Stimulated activated memory B cell treated with anti-CD40 and anti-IgM and Interleukin-4, amounts not matched to agents 10 μg/mL and 1 μg/mL and 100 μg/mL, for 72 hours (primary cell): ENCODE data around the gene DLGAP3.
A peak's percentile ranks its signal among the peaks of the same experiment; 100 is the strongest.
"Not testable (repeated sequence)": the region's sequence is repeated elsewhere in the genome, so short reads cannot be mapped to it uniquely, and the experiment has no call there.

ENCODE experiments used
- ATAC-seq: fragments of 150-1000 bp; cut with Tn5 transposase; 2 replicates; pipeline ENCODE4 v1.10.0; 2021
- H3K27ac Mint-ChIP-seq: one replicate; pipeline ENCODE4 v1.8.0; 2022; ENCODE audit warnings: mild to moderate bottlenecking, mixed read lengths
- H3K27me3 Mint-ChIP-seq: one replicate; pipeline ENCODE4 v1.8.0; 2022; ENCODE audit warnings: mixed read lengths
- H3K36me3 Mint-ChIP-seq: one replicate; pipeline ENCODE4 v1.8.0; 2022; ENCODE audit warnings: mixed read lengths
- H3K4me1 Mint-ChIP-seq: one replicate; pipeline ENCODE4 v1.8.0; 2022; ENCODE audit warnings: mixed read lengths
- H3K4me3 Mint-ChIP-seq: one replicate; pipeline ENCODE4 v1.8.0; 2022; ENCODE audit warnings: mild to moderate bottlenecking, moderate library complexity, mixed read lengths
- H3K9me3 Mint-ChIP-seq: one replicate; pipeline ENCODE4 v1.8.0; 2022; ENCODE audit warnings: mixed read lengths

The DLGAP3 gene

GRCh38 chr1:34929497-34929852 is at the start of gene DLGAP3:
TSS of gene DLGAP3 (minus strand) at chr1:34929650. CDS start at chr1:34905383, 24,267 bp downstream.
- Mint-ChIP-seq H3K27ac (peak within 1 kb of the TSS; percentile 14), H3K27me3 (peaks cover 30% of the 10 kb centered on the region), H3K36me3 (no peaks in the 10 kb centered on the region), H3K4me3 (peak within 1 kb of the TSS; percentile 76), H3K9me3 (no peaks in the 10 kb centered on the region), H3K4me1 (peaks cover 23% of the 10 kb centered on the region)
- ATAC-seq: peak; percentile 32

- H3K27me3 Mint-ChIP-seq: no peaks in the 10 kb centered on the region
- ATAC-seq: no peak
- no peak overlapping the region for H3K4me3 Mint-ChIP-seq
- H3K4me1 Mint-ChIP-seq: peaks cover 40% of the 10 kb centered on the region
- H3K27ac Mint-ChIP-seq: no peak overlapping the region
- H3K9me3 Mint-ChIP-seq: peaks cover 2% of the 10 kb centered on the region
- peaks cover 33% of the 10 kb centered on the region for H3K36me3 Mint-ChIP-seq
Observed at GRCh38 chr1:34978921-34979320, 49.5 kb upstream of the DLGAP3 start.

GRCh38 chr1:34977858-34978257 is 48.4 kb upstream of the DLGAP3 start:
- H3K4me1 Mint-ChIP-seq: peaks cover 29% of the 10 kb centered on the region
- peaks cover 2% of the 10 kb centered on the region for H3K9me3 Mint-ChIP-seq
- no peak for ATAC-seq
- peaks cover 33% of the 10 kb centered on the region for H3K36me3 Mint-ChIP-seq
- no peaks in the 10 kb centered on the region for H3K27me3 Mint-ChIP-seq
- no peak overlapping the region for H3K27ac Mint-ChIP-seq
- H3K4me3 Mint-ChIP-seq: no peak overlapping the region

GRCh38 chr1:34977210-34977471 is 47.7 kb upstream of the DLGAP3 start:
- ATAC-seq: no peak

GRCh38 chr1:34976384-34977209 is 47.1 kb upstream of the DLGAP3 start:
- peaks cover 24% of the 10 kb centered on the region for H3K4me1 Mint-ChIP-seq
- no peak overlapping the region for H3K27ac Mint-ChIP-seq
- peak; percentile 8 for ATAC-seq
- H3K9me3 Mint-ChIP-seq: peaks cover 2% of the 10 kb centered on the region
- H3K4me3 Mint-ChIP-seq: no peak overlapping the region
- H3K36me3 Mint-ChIP-seq: peaks cover 33% of the 10 kb centered on the region
- H3K27me3 Mint-ChIP-seq: no peaks in the 10 kb centered on the region

More at GRCh38 chr1:34977210-34977471, 47.7 kb upstream of the DLGAP3 start:
- Mint-ChIP-seq H3K27me3 (no peaks in the 10 kb centered on the region), H3K4me1 (peaks cover 25% of the 10 kb centered on the region), H3K4me3 (no peak overlapping the region), H3K36me3 (peaks cover 33% of the 10 kb centered on the region), H3K27ac (no peak overlapping the region), H3K9me3 (peaks cover 2% of the 10 kb centered on the region)

- peaks cover 2% of the 10 kb centered on the region for H3K9me3 Mint-ChIP-seq
- no peaks in the 10 kb centered on the region for H3K27me3 Mint-ChIP-seq
- H3K4me3 Mint-ChIP-seq: no peak overlapping the region
- H3K36me3 Mint-ChIP-seq: peaks cover 27% of the 10 kb centered on the region
- H3K4me1 Mint-ChIP-seq: peaks cover 18% of the 10 kb centered on the region
- no peak for ATAC-seq
- H3K27ac Mint-ChIP-seq: no peak overlapping the region
Observed at GRCh38 chr1:34975771-34976170, 46.3 kb upstream of the DLGAP3 start.

- Mint-ChIP-seq H3K36me3 (peaks cover 25% of the 10 kb centered on the region), H3K9me3 (peaks cover 2% of the 10 kb centered on the region), H3K4me1 (peaks cover 14% of the 10 kb centered on the region), H3K4me3 (no peak overlapping the region), H3K27me3 (no peaks in the 10 kb centered on the region), H3K27ac (no peak overlapping the region)
- no peak for ATAC-seq
Observed at GRCh38 chr1:34975338-34975737, 45.9 kb upstream of the DLGAP3 start.

- H3K4me1 Mint-ChIP-seq: peaks cover 13% of the 10 kb centered on the region
- no peak overlapping the region for H3K4me3 Mint-ChIP-seq
- peaks cover 25% of the 10 kb centered on the region for H3K36me3 Mint-ChIP-seq
- no peak for ATAC-seq
- H3K27me3 Mint-ChIP-seq: no peaks in the 10 kb centered on the region
- H3K27ac Mint-ChIP-seq: no peak overlapping the region
- peaks cover 2% of the 10 kb centered on the region for H3K9me3 Mint-ChIP-seq
Observed at GRCh38 chr1:34974626-34975025, 45.2 kb upstream of the DLGAP3 start.

GRCh38 chr1:34973326-34973725 is 43.9 kb upstream of the DLGAP3 start:
- no peak overlapping the region for H3K27ac Mint-ChIP-seq
- no peak overlapping the region for H3K4me3 Mint-ChIP-seq
- peaks cover 2% of the 10 kb centered on the region for H3K9me3 Mint-ChIP-seq
- H3K36me3 Mint-ChIP-seq: peaks cover 25% of the 10 kb centered on the region
- peaks cover 7% of the 10 kb centered on the region for H3K4me1 Mint-ChIP-seq
- H3K27me3 Mint-ChIP-seq: no peaks in the 10 kb centered on the region
- ATAC-seq: no peak

GRCh38 chr1:34970829-34971228 is 41.4 kb upstream of the DLGAP3 start:
- H3K27ac Mint-ChIP-seq: no peak overlapping the region
- H3K27me3 Mint-ChIP-seq: no peaks in the 10 kb centered on the region
- H3K4me3 Mint-ChIP-seq: no peak overlapping the region
- H3K9me3 Mint-ChIP-seq: peaks cover 2% of the 10 kb centered on the region
- no peak for ATAC-seq
- peaks cover 5% of the 10 kb centered on the region for H3K4me1 Mint-ChIP-seq
- H3K36me3 Mint-ChIP-seq: peaks cover 9% of the 10 kb centered on the region

- no peak for ATAC-seq
- Mint-ChIP-seq H3K27ac (no peak overlapping the region), H3K36me3 (peaks cover 3% of the 10 kb centered on the region), H3K4me1 (peaks cover 5% of the 10 kb centered on the region), H3K9me3 (no peaks in the 10 kb centered on the region), H3K4me3 (no peak overlapping the region), H3K27me3 (no peaks in the 10 kb centered on the region)
Observed at GRCh38 chr1:34970220-34970735, 40.8 kb upstream of the DLGAP3 start.

GRCh38 chr1:34968297-34968696 is 38.8 kb upstream of the DLGAP3 start:
- H3K9me3 Mint-ChIP-seq, H3K27ac Mint-ChIP-seq, ATAC-seq, H3K36me3 Mint-ChIP-seq, H3K4me1 Mint-ChIP-seq, H3K4me3 Mint-ChIP-seq, H3K27me3 Mint-ChIP-seq: not testable (repeated sequence)

GRCh38 chr1:34967672-34968071 is 38.2 kb upstream of the DLGAP3 start:
- not testable (repeated sequence) for H3K27ac Mint-ChIP-seq, H3K4me1 Mint-ChIP-seq, H3K27me3 Mint-ChIP-seq, H3K4me3 Mint-ChIP-seq, H3K36me3 Mint-ChIP-seq, ATAC-seq, H3K9me3 Mint-ChIP-seq

- peaks cover 6% of the 10 kb centered on the region for H3K36me3 Mint-ChIP-seq
- H3K27me3 Mint-ChIP-seq: no peaks in the 10 kb centered on the region
- no peaks in the 10 kb centered on the region for H3K9me3 Mint-ChIP-seq
- H3K27ac Mint-ChIP-seq: no peak overlapping the region
- H3K4me3 Mint-ChIP-seq: no peak overlapping the region
- H3K4me1 Mint-ChIP-seq: no peaks in the 10 kb centered on the region
- no peak for ATAC-seq
Observed at GRCh38 chr1:34965597-34965996, 36.1 kb upstream of the DLGAP3 start.

- Mint-ChIP-seq H3K9me3 (peaks cover 5% of the 10 kb centered on the region), H3K4me1 (no peaks in the 10 kb centered on the region), H3K27ac (no peak overlapping the region)
Observed at GRCh38 chr1:34950428-34950827, 21.0 kb upstream of the DLGAP3 start.

GRCh38 chr1:34948739-34949138 is 19.3 kb upstream of the DLGAP3 start:
- not testable (repeated sequence) for ATAC-seq, H3K36me3 Mint-ChIP-seq, H3K4me3 Mint-ChIP-seq, H3K4me1 Mint-ChIP-seq, H3K27ac Mint-ChIP-seq, H3K9me3 Mint-ChIP-seq
- peaks cover 46% of the 10 kb centered on the region for H3K27me3 Mint-ChIP-seq

More at GRCh38 chr1:34950428-34950827, 21.0 kb upstream of the DLGAP3 start:
- Mint-ChIP-seq H3K4me3 (no peak overlapping the region), H3K27me3 (peaks cover 32% of the 10 kb centered on the region), H3K36me3 (peaks cover 11% of the 10 kb centered on the region)
- no peak for ATAC-seq
